Glomerular visceral epithelial cell (primary cell): ENCODE measurements around the gene PRKCH.

ENCODE experiments used
- DNase-seq: peaks from one replicate; pipeline ENCODE4 v3.0.0-alpha.2; 2016; ENCODE audit errors: extremely low spot score

PRKCH gene

DNA sequence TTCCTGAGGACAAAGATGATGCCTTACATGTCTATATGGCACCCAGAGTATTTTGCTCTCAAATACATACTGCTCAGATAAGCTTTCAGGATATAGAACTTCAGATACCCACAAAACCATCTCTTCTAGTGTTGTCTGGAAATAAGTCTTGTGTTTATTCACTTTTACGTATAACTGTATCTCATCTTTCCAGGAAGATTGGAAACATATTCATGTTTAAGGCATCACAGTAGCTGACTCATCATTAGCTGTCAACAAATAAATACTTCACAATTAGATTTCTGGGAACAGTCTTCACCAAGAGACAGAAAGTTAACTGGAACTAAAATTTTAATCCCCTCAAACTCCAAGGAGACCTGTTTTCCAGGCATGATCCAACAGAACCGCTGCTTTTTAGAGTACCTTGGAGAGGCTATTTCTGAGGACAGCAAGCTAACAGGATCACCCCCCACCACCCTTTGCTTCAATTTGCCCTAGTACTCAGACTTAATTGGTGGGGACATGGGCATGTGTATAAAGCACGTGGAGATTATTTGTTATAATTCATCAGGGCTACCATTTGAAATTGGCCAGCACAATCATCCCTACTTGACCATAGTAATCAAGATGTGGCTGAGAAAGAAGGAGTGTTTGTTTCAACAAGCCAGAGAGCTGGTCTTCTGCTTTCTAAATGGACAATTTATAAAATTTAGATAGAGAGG is 244.6 kb downstream of the PRKCH start:
- no peak for DNase-seq

GRCh38 chr14:61566537-61567225 is 245.3 kb downstream of the PRKCH start:
- DNase-seq, result peak; percentile 81

GRCh38 chr14:61567838-61568571 is 246.6 kb downstream of the PRKCH start:
- DNase-seq, result no peak

GRCh38 chr14:61568572-61569011 is 247.2 kb downstream of the PRKCH start:
- DNase-seq, result peak; percentile 51

DNA sequence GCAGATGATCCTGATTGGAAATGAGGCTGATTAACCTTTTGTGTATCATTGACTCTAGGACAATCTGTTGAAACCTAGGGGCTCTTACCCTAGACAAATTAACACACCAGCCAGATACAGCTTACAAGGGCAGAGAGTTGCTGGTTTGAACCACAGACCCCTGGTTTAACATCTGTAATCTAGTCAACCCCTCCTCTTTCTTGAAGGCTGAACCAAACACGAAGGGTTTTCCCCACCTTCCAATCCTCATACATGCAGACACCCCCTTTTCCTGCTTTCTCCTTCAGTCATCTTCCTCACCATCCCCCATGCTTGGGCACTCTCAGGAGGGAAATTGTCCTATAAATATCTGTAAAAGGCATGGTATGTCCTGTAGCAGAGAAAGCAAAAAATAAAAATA is 247.9 kb downstream of the PRKCH start:
- DNase-seq, result peak; percentile 25

DNA sequence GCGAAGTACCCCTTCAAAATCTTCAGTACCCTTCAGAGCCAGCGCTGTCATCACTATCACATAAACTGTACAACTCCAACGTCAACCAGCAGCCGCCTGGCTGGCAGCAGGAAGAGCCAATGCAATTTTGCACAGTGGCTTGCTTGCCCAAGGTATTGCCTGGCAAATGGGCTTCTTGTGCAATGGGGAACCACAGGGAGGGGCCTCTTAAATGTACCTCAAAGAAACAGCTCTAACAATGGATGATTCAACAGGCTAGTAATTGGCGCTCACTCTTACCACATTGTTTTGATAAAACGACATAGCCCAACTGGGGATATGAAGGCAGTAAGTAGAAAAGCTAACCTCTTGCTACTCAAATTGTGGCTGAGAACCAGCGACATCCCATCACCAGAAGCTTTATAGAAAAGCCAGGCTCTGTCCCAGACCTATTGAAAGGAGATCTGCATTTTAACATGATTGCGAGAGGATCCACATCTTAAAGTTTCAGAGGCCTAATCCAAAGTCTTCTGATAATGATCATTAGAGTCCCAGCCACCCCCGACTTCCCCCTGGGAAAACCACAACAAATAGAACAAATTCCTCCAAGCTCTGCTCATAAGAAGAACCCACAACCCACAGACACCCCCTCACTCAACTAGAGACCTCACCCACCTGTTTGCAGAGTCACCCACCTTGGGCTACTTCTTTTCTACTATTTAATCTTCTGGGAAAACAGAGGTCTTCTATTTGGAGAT is 248.6 kb downstream of the PRKCH start:
- DNase-seq, result peak; percentile 92

DNA sequence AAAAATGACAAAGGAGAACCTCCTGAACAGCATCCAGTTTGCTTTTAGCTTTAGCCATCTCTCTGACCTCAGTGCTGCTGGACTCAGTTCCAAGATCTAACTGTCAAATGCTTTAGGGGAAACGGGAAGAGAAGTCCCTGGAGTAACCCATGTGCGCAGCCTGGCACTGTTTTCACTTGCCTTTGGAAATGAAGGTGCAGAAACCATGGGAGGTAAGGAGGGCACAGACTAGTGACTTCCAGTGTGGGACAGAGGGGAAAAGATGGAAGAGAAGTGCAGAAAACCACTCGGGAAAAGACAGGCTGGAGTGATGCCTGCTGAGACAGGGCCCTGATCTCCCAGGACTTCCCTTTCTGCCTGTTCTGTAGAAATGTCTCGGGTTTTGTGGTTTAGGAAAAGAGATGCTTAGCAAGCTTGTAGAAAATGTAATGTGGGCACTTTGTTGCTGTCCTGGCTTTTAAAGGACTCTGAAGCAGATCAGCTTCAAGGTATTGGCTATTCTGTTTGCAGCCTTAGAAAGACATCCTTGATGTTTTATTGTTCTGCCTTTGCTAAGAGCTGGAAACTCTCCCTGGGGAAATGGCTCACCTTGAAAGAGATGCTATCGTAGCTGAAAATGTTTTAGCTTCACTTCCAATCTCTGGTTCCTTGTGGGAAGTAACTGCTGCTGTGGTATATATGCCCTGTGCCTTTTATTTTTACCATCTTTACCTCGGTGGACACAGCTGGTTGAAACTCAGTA is 249.3 kb downstream of the PRKCH start:
- DNase-seq, result no peak

DNA sequence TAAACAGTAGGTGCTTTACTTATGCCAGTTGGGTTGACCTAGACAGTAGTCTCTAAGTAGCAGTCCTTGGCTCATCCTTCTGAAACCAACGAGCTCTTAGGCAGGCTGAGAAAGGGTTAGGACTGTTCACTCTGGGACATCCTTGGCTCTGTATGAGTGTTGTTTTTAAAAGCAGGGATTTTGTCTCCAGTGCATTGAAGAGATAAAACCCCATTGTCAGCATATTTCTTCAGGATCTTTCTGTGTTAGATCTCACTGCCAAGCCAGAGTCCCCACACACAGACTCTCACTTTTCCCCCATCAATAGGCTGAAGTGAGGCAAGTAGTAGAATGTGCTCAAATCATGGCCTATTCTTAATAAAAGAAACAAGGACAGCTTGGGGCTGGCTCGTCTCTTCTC is 250.5 kb downstream of the PRKCH start:
- no peak for DNase-seq

GRCh38 chr14:61573321-61573720 is 251.9 kb downstream of the PRKCH start:
- DNase-seq, result no peak

DNA sequence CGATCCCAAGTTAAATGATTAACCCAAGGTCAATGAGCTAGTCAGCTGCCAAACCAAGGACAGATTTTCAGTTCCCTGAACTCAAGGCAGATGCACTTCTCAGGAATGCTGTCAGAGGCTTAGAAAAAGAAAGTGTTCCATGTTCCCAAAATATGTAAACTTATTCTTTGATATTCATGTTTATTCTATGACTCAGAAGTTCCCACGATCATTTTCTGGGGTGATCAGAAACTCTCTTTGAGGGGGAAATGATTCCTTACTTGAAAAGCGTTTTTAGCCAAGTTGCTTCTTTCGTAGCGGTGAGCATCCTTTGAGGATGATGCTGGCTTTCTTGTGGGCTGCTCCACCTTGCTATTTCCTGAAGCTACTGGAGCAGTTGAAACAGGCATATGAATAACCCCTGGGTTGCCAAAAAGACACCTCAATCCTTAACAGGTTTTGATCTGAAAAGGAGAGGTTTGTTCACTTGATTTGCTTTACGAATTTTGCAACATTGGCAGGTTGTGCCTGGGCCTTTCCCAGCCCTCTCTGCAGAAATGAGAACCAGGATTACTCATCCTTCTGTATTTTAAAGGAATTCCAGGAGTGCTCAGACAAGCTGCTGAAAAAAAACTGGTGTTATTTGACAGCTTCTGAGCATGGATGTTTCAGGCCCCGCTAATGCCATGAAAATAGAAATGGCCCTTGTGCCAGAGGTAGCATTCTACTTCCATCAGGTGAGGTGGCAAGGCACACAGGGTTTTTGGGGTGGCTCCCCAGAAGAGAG is 252.6 kb downstream of the PRKCH start:
- peak; percentile 60 for DNase-seq

GRCh38 chr14:61574514-61574807 is 253.1 kb downstream of the PRKCH start:
- no peak for DNase-seq

GRCh38 chr14:61575126-61575525 is 253.7 kb downstream of the PRKCH start:
- no peak for DNase-seq

- no peak for DNase-seq
Observed at GRCh38 chr14:61575551-61576150, 254.3 kb downstream of the PRKCH start.

- no peak for DNase-seq
Observed at GRCh38 chr14:61577506-61577931, 256.1 kb downstream of the PRKCH start.

- no peak for DNase-seq
Observed at GRCh38 chr14:61578745-61579144, 257.4 kb downstream of the PRKCH start.

DNA sequence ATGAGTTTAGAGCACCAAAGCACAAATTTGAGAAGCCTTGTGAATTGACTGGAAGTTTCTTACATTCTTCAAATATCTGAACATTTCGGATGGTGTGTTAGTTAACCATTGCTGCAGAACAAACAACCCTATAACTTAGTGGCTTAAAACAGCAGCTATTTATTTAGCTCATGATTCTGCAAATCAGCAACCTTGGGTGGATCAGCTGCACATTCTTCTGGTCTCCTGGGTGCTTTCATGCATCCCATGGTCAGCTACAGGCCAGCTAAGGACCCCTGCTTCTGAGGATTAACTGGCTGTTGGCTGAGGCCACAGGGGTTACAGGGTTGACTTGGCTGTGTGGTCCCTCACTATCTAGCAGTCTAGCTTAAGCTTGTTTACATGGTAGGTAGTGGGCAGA is 260.0 kb downstream of the PRKCH start:
- peak; percentile 55 for DNase-seq

- DNase-seq, result no peak
Observed at GRCh38 chr14:61581955-61582615, 260.7 kb downstream of the PRKCH start.

DNA sequence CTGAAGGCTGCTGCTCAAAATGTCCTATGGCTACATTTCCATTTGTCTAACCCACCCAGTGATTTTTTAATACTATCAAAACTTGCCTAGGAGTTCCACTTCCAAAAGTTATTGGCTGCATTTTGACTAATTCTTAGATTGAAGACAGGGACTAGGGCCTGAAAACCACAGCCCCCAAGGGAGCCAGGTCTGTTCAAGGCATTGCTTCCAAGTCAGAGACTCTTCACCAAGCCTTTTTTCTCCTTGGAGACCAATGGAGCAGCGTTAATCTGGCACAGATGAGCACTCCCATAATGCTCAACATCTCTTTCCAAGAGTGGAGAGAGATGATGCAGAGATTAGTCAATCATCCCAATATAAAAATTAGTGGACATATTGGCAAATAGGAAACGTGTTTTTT is 261.4 kb downstream of the PRKCH start:
- DNase-seq, result no peak

- peak; percentile 58 for DNase-seq
Observed at GRCh38 chr14:61584331-61584741, 263.0 kb downstream of the PRKCH start.
